Measurements from ENCODE around the gene LRP8.
A peak's percentile ranks its signal among the peaks of the same experiment; 100 is the strongest.

Gene LRP8

GRCh38 chr1:53266038-53266437, 61.8 kb downstream of the LRP8 start:
- no peak for DNase-seq

GRCh38 chr1:53265581-53265980, 62.3 kb downstream of the LRP8 start:
- no peak for DNase-seq

GRCh38 chr1:53264048-53264447, 63.8 kb downstream of the LRP8 start:
- no peak for DNase-seq

DNA sequence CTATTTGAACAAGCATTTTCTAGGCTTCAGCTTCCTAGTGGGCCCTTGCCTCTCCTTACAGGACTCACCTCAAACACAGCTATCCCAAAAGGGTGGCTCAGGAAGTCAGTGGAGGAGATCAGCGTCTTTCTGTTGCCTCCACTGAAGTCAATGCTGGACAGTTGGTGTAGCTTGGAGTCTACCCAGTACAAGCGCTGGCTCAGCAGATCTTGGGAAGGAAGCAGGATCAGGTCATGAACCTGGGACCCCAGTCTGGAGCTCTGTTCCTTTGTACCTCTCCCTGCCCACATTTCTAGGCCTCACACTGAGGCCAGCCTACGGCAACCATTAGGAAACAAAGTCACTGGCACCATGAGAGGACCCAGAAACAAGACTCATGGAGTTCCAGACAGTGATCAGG, 65.9 kb downstream of the LRP8 start:
- DNase-seq: no peak

GRCh38 chr1:53260631-53261247, 67.1 kb downstream of the LRP8 start:
- no peak for DNase-seq

DNA sequence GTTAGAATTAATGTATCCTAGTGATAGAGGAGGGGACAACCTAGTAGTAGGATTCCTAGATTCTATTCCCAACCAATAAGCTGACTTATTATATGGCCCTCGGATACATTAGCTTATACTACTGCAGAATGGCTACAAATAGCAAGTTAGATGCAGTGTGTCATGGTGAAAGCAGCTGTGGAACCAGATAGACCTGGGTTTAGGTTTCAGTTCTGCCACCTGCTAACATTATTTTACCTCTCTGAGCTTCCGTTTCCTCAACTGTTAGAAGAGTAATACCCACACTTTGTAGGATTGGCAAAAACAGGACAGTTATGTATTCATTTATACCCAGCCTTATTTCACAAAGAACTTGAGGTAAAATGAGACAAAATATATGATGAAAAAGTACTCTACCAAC, 67.9 kb downstream of the LRP8 start:
- DNase-seq: no peak

DNA sequence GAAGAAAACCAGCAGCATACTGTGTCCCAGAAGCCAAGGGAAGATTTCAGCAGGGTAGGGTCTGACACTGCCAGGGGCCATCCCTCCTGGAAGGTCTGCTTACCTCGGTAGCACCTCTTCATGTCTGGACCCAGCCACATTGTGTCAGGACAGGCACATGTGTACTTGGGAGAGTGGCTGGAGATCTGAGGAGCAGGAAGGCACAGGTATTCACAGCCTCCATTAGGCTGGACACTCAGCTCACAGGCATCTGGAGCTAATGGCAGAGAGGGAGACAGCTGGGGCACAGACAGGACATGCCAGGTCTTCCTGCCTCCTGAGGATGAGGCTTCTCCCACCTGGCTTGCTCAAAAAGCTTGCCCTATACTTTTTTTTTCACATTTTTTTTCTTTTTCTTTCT, 69.7 kb downstream of the LRP8 start:
- DNase-seq: no peak

DNA sequence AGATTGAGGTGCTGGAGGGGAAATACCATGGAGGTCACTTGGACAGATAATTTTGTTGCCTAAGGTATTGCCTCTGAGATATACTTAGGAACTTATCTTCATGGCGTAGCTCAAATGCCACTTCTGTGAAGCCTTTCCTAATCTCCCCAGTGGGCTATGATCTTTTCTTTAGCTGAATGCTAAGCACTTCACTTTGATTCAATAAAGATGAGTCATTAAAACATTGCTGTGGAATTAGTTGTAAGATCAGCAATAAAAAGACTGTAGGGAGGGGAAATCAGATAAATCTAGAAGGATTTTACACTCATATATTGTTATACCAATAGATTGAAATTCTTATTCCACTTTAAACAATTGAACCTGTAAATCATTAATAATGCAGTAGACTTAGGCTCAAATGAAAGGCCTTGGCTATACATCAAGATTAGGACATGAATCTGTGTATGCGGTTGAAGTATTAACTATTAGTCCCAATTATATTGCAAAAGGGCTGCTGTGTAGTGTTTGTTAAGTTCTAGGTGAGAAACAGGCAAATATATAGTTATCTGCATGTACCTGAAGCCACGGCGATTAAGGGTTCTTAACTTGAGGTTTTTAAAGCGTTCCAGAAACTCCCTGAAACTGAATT, 70.3 kb downstream of the LRP8 start:
- DNase-seq: no peak

GRCh38 chr1:53256511-53257453, 71.1 kb downstream of the LRP8 start:
- no peak for DNase-seq

- no peak for DNase-seq
These were observed 72.8 kb downstream of the LRP8 start for GRCh38 chr1:53255031-53255430.

GRCh38 chr1:53254011-53254640, 73.7 kb downstream of the LRP8 start:
- no peak for DNase-seq

DNA sequence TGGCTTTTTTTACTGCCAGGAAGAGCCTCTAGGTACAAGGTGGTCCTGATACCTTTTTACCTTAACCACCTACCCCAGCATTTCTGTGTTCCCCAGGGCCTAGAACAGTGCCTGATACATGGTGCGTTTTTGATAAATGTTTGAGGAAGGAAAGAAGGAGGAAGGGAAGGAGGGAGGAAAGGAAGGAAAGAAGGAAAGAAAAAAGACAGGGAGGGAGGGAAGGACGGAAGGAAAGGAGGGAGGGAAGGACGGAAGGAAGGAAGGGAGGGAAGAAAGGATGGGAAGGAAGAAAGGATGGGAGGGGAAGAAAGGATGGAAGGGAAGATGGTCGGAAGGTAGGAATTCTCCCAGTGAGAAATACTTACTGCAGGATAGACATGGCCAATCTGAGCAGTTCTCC, 77.5 kb downstream of the LRP8 start:
- DNase-seq: no peak

DNA sequence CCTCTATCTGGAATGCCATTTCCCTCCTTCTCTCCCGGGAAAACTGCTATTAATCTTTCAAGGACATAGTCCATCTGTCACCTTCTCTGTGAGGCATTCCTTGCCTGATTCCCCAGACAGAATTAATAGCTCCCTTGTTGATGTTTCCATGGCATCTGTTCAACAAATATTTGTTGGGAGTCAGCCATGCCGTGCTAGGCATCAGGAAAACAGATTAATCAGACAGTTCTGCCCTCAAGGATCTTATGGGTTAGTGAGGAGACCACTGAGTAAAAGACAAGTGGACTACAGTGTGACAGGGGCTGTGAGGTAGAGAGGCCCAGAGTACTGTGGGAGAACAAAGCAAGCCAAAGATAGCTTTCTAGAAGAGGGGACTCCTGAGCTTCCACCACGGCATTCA, 78.2 kb downstream of the LRP8 start:
- no peak for DNase-seq

DNA sequence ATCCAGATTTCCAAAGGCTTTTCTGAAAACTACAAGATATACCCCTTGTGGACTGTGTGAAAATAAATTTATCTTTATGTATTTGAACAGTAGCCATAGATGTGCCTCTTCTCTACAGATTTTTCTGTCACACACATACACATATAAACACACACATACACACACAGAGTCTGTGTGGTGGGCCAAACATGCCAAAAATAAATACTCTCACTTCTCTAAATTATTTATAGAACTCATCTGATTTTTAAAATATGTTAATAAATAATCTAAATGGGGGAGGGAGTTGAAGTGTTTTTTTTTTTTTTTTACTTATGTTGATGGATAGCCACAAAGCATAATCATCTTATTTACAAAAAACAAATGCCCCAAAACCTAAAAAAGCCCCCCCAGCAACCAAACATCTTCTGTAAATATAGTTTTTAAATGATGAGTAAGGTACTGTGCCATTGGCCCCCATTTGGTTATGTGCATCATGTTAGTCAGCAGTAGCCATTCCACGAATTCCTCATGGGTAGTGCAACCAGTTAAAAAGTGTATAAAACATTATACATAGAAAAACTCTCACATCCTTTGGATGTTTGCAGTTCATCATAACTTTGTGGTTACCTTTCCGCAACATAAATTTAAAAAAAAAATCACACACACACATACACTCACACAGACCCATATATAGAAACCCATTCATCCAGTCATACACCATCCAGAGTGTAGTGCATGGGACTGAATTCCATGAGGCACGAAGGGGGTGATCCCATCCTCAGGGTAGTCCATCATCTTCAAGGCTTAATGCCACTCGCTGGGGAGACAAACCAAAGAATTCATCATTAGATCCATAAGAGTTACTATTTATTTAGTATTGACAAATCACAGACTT, 81.4 kb downstream of the LRP8 start:
- DNase-seq: no peak

GRCh38 chr1:53244141-53244540, 83.7 kb downstream of the LRP8 start:
- no peak for DNase-seq

GRCh38 chr1:53242381-53242780, 85.5 kb downstream of the LRP8 start:
- no peak for DNase-seq

GRCh38 chr1:53241828-53242227, 86.0 kb downstream of the LRP8 start:
- no peak for DNase-seq

GRCh38 chr1:53238197-53239155, 89.4 kb downstream of the LRP8 start, which contains the start of gene MAGOH:
TSS of gene MAGOH (minus strand) at chr1:53238518. CDS start at chr1:53238448, 70 bp downstream.
- peak; percentile 59 to 96 (median 90) for DNase-seq

DNA sequence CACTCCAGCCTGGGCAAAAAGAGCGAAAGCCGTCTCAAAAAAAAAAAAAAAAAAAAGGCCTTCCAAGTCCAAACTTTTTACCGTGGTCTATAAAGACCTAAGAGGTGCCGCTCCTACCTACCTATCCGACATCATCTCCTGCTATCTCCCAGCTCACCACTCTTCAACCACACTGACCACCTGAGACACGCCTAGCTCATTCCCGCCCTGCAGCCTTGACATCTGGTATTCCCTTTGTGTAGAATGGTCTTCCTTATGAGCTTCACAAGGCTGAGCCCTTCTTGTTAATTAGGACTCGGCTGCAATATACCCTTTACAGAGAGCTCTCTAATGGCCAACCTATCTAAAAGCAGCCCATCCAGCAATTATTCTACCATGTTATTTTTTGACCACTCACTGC, 90.2 kb downstream of the LRP8 start:
- DNase-seq: no peak

- no peak for DNase-seq
These were observed 106.9 kb downstream of the LRP8 start for GRCh38 chr1:53220962-53221286.
